Measurements from ENCODE around the gene KRTAP19-8.

The KRTAP19-8 gene

GRCh38 chr21:31038376-31038775 is at the start of gene KRTAP19-8:
Gene KRTAP19-8 (minus strand): TSS chr21:31038476. CDS start chr21:31038443, 33 bp downstream.
- DNase-seq, result no peak

DNA sequence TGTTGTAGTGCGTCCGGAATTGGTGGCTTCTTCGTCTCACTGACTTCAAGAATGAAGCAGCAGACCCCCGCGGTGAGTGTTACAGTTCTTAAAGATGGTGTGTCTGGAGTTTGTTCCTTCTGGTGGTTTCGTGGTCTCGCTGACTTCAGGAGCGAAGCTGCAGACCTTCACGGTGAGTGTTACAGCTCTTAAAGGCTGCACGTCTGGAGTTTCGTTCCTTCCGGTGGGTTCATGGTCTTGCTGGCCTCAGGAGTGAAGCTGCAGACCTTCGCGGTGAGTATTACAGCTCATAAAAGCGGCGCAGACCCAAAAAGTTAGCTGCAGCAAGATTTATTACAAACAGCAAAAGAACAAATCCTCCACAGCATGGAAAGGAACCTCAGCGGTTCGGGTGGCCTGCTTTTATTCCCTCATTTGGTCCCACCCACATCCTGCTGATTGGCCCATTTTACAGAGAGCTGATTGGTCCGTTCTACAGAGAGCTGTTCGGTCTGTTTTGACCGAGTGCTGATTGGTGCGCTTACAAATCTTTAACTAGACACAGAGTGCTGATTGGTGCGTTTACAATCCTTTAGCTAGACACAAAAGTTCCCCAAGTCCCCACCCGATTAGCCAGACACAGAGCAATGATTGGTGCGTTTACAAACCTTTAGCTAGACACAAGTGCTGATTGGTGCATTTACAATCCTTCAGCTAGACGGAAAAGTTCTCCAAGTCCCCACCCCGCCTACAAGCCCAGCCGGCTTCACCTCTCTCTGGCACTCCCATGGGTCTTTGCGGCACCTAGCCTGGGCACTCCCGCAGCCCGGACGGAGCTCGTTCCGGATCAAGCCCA is 49.6 kb upstream of the KRTAP19-8 start:
- DNase-seq, result no peak

DNA sequence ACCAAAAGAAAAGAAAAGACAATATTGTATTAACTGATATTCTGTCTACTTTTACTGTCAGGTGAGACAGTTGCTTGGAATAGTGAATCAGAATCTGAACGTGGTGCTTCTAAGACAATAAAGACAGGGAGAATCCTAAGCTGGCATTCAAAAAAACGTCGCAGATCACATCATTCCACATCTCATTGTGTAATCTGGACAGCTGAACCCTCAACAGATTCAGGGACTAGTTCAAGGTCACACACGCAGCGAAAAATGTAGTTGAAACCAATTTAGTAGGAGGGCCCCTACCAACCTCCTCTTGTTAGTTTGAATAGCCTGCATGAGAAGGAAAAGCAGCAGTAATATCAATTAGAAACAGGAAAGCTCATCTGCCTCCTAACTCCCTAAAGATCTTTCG is 46.4 kb upstream of the KRTAP19-8 start:
- DNase-seq, result no peak

DNA sequence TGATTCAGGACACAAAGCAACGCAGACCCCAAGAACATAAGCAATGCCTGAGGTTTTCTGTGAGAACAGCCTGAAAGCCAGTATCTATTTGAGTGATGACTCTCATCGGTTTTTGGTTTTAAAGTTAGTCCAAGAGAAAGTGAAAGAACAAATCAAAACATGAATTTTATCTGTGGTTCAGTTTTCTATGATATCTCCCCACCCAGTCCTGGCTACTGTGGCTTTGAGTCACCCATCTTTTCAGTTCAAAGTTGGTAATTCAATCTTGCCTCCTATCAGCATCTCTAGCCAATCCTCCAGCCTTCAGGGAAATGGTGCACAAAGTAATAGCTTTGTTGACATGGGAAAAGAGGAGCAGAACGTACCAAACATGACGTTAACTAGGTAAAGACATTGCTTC is 40.5 kb upstream of the KRTAP19-8 start:
- DNase-seq, result peak; percentile 66

- DNase-seq, result no peak
These were observed 39.9 kb upstream of the KRTAP19-8 start for GRCh38 chr21:31078216-31078615.

DNA sequence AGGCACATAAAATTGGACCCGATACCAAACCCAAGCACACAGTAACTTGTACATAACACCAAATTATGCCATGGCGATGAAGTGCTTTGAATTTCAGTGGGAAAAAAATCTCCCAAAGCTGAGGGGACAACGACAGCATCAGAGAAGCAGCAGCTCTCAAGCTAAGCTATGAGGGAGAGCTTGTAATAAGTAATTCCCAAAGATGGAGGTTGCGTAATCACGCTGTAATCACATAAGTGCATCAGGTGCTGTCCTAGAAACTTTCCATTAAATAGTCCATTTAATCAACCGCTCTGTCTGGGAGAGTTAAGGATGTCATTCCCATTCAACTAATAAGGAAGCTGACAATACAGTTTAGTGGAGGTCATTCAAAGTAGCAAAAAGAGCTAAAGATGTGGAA is 37.6 kb upstream of the KRTAP19-8 start:
- no peak for DNase-seq

DNA sequence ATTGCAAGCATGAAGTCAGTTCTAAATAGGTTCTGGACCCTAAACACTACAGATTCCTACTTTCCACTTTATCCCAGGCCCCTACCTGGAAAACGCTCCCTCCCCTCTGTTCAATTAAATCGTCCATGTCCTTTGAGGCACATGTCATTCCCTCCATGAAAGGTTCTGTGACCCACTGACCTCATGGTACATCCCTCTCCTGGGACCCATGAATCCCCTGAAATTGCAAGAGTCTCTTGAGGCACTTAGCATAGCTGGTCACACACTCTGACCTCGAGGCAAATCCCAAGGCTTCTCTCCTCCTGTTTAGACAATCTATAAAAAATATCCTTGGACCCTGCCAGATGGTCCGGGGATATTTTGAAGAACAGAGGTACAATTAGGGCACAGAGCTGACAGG is 34.3 kb upstream of the KRTAP19-8 start:
- no peak for DNase-seq

- DNase-seq, result peak; percentile 39
These were observed 26.5 kb upstream of the KRTAP19-8 start for GRCh38 chr21:31064803-31065202.

DNA sequence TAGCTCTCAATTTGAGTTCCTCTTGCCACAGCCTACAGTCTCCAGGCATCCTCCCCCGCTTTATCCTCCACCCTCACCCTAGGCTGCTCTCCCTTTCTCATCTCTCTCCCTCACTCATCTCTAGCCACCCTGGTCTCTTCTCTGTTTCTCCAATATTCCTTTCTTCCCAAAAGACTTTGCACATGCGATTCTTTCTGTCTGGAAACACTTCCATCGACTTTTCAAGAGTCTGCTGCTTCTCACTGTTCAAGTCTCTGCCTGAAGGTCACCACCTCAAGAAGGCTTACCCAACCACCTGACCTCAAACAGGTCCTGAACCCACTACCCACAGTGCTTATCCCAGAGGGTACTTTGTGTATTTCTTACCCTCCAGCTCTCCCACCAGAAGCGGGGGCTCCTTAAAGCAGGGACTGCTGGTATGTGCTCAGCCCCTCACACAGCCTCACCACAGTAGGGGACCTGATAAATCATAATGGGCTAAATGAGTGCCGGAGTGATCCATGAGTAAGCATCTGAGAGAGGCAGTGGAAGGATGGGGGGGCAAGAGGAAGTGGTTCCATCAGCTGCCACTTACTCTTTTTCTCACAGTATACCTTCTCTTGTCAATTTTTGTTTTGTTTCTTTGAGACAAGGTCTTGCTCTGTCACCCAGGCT is 14.3 kb upstream of the KRTAP19-8 start:
- DNase-seq, result no peak

- no peak for DNase-seq
These were observed 12.4 kb upstream of the KRTAP19-8 start for GRCh38 chr21:31050577-31051157.

DNA sequence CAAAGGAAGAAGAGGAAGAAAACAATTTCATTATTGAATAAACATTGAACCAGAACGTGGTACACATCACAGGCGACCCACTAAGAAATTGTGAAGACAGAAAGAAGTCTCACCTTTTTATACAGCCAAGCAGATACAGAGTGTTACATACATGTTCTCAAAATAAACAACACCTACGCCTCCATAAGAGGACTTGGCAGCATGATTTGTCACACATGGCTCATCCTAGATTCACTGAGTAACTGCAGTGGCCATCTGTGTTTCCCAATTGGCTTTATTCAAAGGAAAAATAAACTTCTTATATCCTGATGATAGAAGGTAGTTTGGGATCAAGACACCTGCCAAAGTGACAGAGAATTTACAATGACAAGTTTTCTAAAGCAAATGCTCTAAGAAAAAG is 7.6 kb upstream of the KRTAP19-8 start:
- DNase-seq, result no peak

DNA sequence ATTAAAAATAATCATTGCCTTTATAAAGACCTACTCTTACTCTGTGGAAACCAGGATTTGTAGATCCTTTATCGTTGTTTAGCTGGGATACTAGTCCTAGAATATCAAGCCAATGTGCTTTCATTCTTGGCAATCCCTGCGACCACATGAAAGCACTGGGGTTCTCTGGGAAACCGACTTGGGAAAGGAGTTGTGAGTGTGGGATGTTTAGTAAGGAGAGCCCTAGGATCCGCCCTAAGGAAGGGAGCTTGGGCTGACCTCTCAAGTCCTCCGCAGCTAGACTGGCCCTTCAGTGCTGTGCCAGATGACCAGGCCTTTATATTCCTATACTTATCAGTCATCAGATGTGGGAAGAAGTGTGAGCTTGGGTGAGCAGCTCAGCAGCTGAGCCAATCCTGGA is 5.2 kb upstream of the KRTAP19-8 start:
- no peak for DNase-seq

- DNase-seq, result no peak
These were observed 3.8 kb upstream of the KRTAP19-8 start for GRCh38 chr21:31042080-31042464.

- no peak for DNase-seq
These were observed 3.2 kb upstream of the KRTAP19-8 start for GRCh38 chr21:31041295-31042079.

GRCh38 chr21:31034378-31034777 is 3.9 kb downstream of the KRTAP19-8 start:
- DNase-seq, result no peak

GRCh38 chr21:31030367-31031106 is 7.7 kb downstream of the KRTAP19-8 start:
- no peak for DNase-seq

DNA sequence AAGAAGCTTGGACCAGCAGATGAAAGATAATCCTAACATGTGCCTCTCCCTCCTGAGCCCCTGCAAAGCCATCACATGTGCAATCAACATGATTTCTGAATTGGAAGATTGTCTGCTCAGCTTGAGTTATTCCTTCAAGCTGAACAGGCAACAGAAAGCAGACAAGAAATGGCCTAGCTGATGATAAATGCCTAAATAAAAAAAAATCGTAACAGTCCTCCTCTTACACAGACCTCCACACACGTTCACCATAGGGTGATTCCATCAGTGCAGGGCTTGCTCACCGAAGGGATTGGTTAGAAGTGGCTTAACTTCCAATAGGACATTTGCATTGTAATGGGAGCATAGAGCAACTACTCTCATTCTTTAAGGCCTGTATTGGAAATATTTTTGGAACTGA is 14.6 kb downstream of the KRTAP19-8 start:
- DNase-seq, result no peak

DNA sequence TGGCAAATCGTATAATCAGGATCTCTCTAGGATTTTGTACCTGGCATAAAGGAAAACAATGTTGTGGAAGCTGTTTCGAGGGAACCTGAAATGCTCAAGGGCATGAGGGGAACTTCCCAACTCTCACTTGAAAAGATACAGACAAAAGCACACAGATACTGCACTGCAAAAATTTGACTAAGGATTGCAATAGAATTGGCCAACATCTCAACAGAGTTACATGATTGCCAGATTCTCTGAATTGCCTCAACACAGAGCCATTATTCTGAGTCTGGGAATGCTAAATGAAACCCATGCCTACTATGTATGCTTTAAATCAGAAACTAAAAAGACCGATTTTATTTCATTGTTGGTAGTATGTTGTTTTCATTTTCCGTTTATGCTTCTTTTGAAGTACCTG is 16.0 kb downstream of the KRTAP19-8 start:
- DNase-seq, result no peak

- no peak for DNase-seq
These were observed 20.0 kb downstream of the KRTAP19-8 start for GRCh38 chr21:31018232-31018631.

DNA sequence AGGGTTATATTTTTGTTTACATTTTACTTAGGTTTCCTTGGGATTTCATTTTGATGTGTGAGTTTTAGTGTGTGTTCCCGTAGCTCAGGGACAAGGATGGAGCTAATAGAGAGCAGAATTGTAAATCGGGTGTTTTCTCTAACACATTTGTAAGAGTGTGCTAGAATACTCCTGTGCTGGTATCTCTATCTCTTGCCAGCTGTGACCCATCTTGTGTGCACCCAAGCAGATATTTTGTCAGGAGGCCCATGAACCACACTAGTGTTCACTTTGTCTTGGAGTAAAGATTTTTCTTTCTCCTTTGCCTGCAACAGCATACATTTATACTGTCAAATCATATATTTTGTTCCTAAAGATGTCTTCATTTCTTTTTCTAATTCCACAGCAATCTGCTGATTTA is 23.4 kb downstream of the KRTAP19-8 start:
- DNase-seq, result no peak

DNA sequence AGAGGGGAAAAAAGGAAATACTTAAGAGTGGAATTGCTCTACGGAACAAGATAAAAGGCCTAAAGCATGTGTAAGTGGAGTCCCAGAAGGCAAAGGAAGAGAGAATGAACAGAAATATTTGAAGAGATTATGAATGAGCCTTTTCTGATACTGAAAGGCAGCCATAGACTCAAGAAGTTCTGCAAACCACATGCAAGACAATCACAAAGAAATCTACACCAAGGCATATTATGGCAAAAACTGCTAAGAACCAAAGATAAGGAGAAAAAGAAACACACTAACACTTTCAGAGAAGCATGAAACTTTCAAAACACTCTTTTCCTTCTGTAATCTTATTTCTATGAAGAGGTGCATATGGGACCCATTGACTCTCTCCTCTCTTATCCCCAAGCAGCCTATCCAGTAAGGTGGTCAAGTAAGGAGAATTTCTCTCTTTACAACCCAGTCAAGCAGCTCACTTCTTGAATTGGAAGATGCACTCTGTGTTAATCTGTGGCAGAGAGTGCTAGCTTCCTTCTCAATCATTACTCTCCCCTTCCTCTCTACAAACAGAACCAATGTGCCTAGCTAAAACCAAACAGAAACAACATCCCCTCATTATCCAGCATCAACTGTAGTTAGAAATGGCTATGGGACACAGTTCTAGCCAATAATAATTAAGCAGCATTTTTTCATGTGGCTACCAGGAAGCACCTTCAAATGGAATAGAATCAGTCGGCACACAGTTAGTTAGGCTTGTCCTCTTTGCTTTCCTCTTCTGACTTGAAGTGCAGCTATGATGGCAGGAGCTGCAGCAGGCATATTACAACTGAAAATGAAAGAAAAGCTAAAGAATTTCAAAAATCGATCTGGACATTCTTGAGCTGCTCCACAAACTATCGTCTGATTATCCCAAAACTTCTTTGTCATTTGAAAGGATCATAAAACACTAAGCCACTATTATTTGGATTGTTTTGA is 25.9 kb downstream of the KRTAP19-8 start:
- no peak for DNase-seq

Measured in activated CD4-positive, alpha-beta T cell treated with anti-CD3 and anti-CD28 coated beads, Interleukin-2, Interleukin-6, amounts not matched to agents 100 ng/mL and 50 ng/mL, durations not matched to agents 16 hours and 8 hours (primary cell).